Smooth muscle cell (in vitro differentiated cells): Measurements from ENCODE around the gene IGSF8. TPM values are rescaled to one million over a fixed set of nuclear protein-coding genes. Genes with fewer than 3 reads are reported as not detected.
"Not testable (repeated sequence)": the region's sequence is repeated elsewhere in the genome, so short reads cannot be mapped to it uniquely, and the experiment has no call there.

Experiments used
- DNase-seq: peaks from one replicate; lab custom pipeline; 2025; ENCODE audit not compliant: unreplicated experiment; lab: John Stamatoyannopoulos, UW
- H2AFZ ChIP-seq: fragments of 200-600 bp; sonication (generic); 2 replicates; pipeline ENCODE4 v1.6.0; 2016; ENCODE audit warnings: antibody characterized with exemption, low read depth, mild to moderate bottlenecking
- H3F3A ChIP-seq: fragments of 200-600 bp; sonication (generic); 2 replicates; pipeline ENCODE4 v1.6.0; 2017; ENCODE audit warnings: antibody characterized with exemption, low read depth
- H3K27ac ChIP-seq: fragments of 200-600 bp; sonication (generic); 2 replicates; pipeline ENCODE4 v1.5.1; 2016; ENCODE audit warnings: low read depth, mild to moderate bottlenecking
- H3K27me3 ChIP-seq: fragments of 200-600 bp; sonication (generic); 2 replicates; pipeline ENCODE4 v1.6.1; 2016; ENCODE audit warnings: low read depth, mild to moderate bottlenecking
- H3K36me3 ChIP-seq: fragments of 200-600 bp; sonication (generic); 2 replicates; pipeline ENCODE4 v1.5.1; 2016; ENCODE audit warnings: low read depth
- H3K4me1 ChIP-seq: fragments of 200-600 bp; sonication (generic); 2 replicates; pipeline ENCODE4 v1.5.1; 2016; ENCODE audit warnings: low read depth
- H3K4me2 ChIP-seq: fragments of 200-600 bp; sonication (generic); 2 replicates; pipeline ENCODE4 v1.6.0; 2016; ENCODE audit warnings: mild to moderate bottlenecking
- H3K4me3 ChIP-seq: fragments of 200-600 bp; sonication (generic); 2 replicates; pipeline ENCODE4 v1.5.1; 2016; ENCODE audit warnings: mild to moderate bottlenecking
- H3K79me2 ChIP-seq: fragments of 200-600 bp; sonication (generic); 2 replicates; pipeline ENCODE4 v1.6.0; 2016; ENCODE audit warnings: low read depth, mild to moderate bottlenecking
- H3K9ac ChIP-seq: fragments of 200-600 bp; sonication (generic); 2 replicates; pipeline ENCODE4 v1.6.0; 2016; ENCODE audit warnings: low read depth
- H3K9me3 ChIP-seq: fragments of 200-600 bp; sonication (generic); replicated peaks from 2 replicates; pipeline ENCODE4 v1.5.1; 2016; ENCODE audit warnings: low read depth
- H4K20me1 ChIP-seq: fragments of 200-600 bp; sonication (generic); 2 replicates; pipeline ENCODE4 v1.6.0; 2016; ENCODE audit warnings: low read depth
- CTCF ChIP-seq: fragments of 200-600 bp; sonication (generic); IDR thresholded peaks from 2 replicates; pipeline ENCODE4 v1.5.1; 2017; ENCODE audit warnings: borderline replicate concordance, mild to moderate bottlenecking, antibody characterized with exemption; ENCODE audit not compliant: insufficient read depth, poor library complexity, severe bottlenecking
- WGBS: methylation state at CpG from one replicate; pipeline ENCODE4 v1.1.7; 2016; ENCODE audit warnings: low lambda C conversion rate; 5-methylcytosine and 5-hydroxymethylcytosine counted together
- polyA plus RNA-seq: library from polyadenylated mRNA; unstranded; fragments of >200 nt; fragmentation: Nextera tagmentation; extraction: Ambion mirVana; gene quantifications from 2 replicates; pipeline ENCODE4 v1.2.1, GENCODE V29; 2016
- total RNA-seq: library from RNA; depleted of rRNA; stranded (reverse); fragments of >200 nt; gene quantifications from 2 replicates; pipeline ENCODE4 v1.2.3, GENCODE V29; 2014

Gene IGSF8
- total and polyA plus RNA-seq, 2 experiments from 2014 or later = 20.8 to 30.2 TPM

- no peak for TF ChIP-seq CTCF
- H3K79me2 ChIP-seq = no peaks in the 10 kb centered on the region
- H3K9me3 ChIP-seq = no peaks in the 10 kb centered on the region
- no peaks in the 10 kb centered on the region for H3F3A ChIP-seq
- H2AFZ ChIP-seq = no peak overlapping the region
- peaks cover 38% of the 10 kb centered on the region for H3K27me3 ChIP-seq
- H3K27ac ChIP-seq = no peak overlapping the region
- H3K4me2 ChIP-seq = peak overlapping the region; percentile 3
- 14% methylated on average over 1 of the region's 1 CpG for WGBS
- H4K20me1 ChIP-seq = no peaks in the 10 kb centered on the region
- H3K4me1 ChIP-seq = peaks cover under 1% of the 10 kb centered on the region
- no peak for DNase-seq
- H3K9ac ChIP-seq = no peak overlapping the region
- H3K4me3 ChIP-seq = no peak overlapping the region
- no peaks in the 10 kb centered on the region for H3K36me3 ChIP-seq
Observed at GRCh38 chr1:160056648-160057169, 41.7 kb downstream of the IGSF8 start.

GRCh38 chr1:160053548-160054365 is 44.7 kb downstream of the IGSF8 start:
- H3K79me2 ChIP-seq = no peaks in the 10 kb centered on the region
- H3K4me3 ChIP-seq = no peak overlapping the region
- WGBS = 73% methylated on average over 7 of the region's 7 CpGs
- H3K27ac ChIP-seq = no peak overlapping the region
- H3F3A ChIP-seq = no peaks in the 10 kb centered on the region
- TF ChIP-seq CTCF = no peak
- H3K4me2 ChIP-seq = no peak overlapping the region
- H3K9me3 ChIP-seq = no peaks in the 10 kb centered on the region
- peaks cover 4% of the 10 kb centered on the region for H3K4me1 ChIP-seq
- no peaks in the 10 kb centered on the region for H3K36me3 ChIP-seq
- DNase-seq = no peak
- H3K27me3 ChIP-seq = peaks cover 13% of the 10 kb centered on the region
- H4K20me1 ChIP-seq = no peaks in the 10 kb centered on the region
- no peak overlapping the region for H3K9ac ChIP-seq
- H2AFZ ChIP-seq = no peak overlapping the region

GRCh38 chr1:160052936-160053335 is 45.5 kb downstream of the IGSF8 start:
- Histone ChIP-seq H3K9ac (no peak overlapping the region), H3K4me2 (no peak overlapping the region), H3K79me2 (no peaks in the 10 kb centered on the region), H3K9me3 (no peaks in the 10 kb centered on the region), H2AFZ (no peak overlapping the region), H3K27ac (no peak overlapping the region), H3K36me3 (no peaks in the 10 kb centered on the region), H3K4me3 (no peak overlapping the region), H3K27me3 (peaks cover 9% of the 10 kb centered on the region), H4K20me1 (no peaks in the 10 kb centered on the region), H3F3A (no peaks in the 10 kb centered on the region), H3K4me1 (peaks cover 10% of the 10 kb centered on the region)
- no peak for TF ChIP-seq CTCF
- 52% methylated on average over 6 of the region's 6 CpGs for WGBS
- DNase-seq = no peak

GRCh38 chr1:160050619-160051018 is 47.8 kb downstream of the IGSF8 start:
- Histone ChIP-seq H3K27ac (no peak overlapping the region), H3K9me3 (no peaks in the 10 kb centered on the region), H3K27me3 (peaks cover 16% of the 10 kb centered on the region), H3K4me2 (no peak overlapping the region), H3K9ac (no peak overlapping the region), H3K79me2 (no peaks in the 10 kb centered on the region), H3K4me3 (no peak overlapping the region), H3F3A (no peaks in the 10 kb centered on the region), H3K36me3 (no peaks in the 10 kb centered on the region), H3K4me1 (peaks cover 21% of the 10 kb centered on the region), H2AFZ (no peak overlapping the region), H4K20me1 (no peaks in the 10 kb centered on the region)
- no peak for DNase-seq
- WGBS = 95% methylated on average over 1 of the region's 1 CpG
- TF ChIP-seq CTCF = no peak

- H4K20me1 ChIP-seq, H3K4me2 ChIP-seq, H3F3A ChIP-seq, H3K79me2 ChIP-seq, H3K36me3 ChIP-seq, H3K27ac ChIP-seq, DNase-seq, H3K4me3 ChIP-seq, H2AFZ ChIP-seq, H3K9me3 ChIP-seq, H3K9ac ChIP-seq: not testable (repeated sequence)
- Histone ChIP-seq H3K4me1 (peaks cover 21% of the 10 kb centered on the region), H3K27me3 (peaks cover 20% of the 10 kb centered on the region)
- 82% methylated on average over 2 of the region's 2 CpGs for WGBS
Observed at GRCh38 chr1:160050182-160050581, 48.2 kb downstream of the IGSF8 start.
